Prostate gland (tissue), 2 donors: ENCODE data around the gene ZBTB26. TPM values are rescaled to one million over a fixed set of nuclear protein-coding genes. Genes with fewer than 3 reads are reported as not detected.

ENCODE experiments used
- DNase-seq: peaks from one replicate; pipeline ENCODE4 v3.0.0-alpha.2; 2019; ENCODE audit warnings: low spot score
- H3K27ac ChIP-seq, 2 donors: fragments of 200-600 bp; sonication (generic); 2 replicates each; pipeline ENCODE4 v1.5.1; 2017 to 2019
- H3K27me3 ChIP-seq: fragments of 200-600 bp; sonication (generic); replicated peaks from 2 replicates; pipeline ENCODE4 v1.5.1; 2019; ENCODE audit not compliant: insufficient read depth
- H3K36me3 ChIP-seq, 2 donors: fragments of 200-600 bp; sonication (generic); 1 replicate in 1 of 2; 2 replicates in 1 of 2; pipeline versions ENCODE4 v1.5.1 to v1.8.1; 2017 to 2019
- H3K4me1 ChIP-seq: fragments of 200-600 bp; sonication (generic); replicated peaks from 2 replicates; pipeline ENCODE4 v1.5.1; 2019
- H3K4me3 ChIP-seq, 2 donors: fragments of 200-600 bp; sonication (generic); 2 replicates each; pipeline ENCODE4 v1.5.1; 2017 to 2019
- H3K9me3 ChIP-seq: fragments of 200-600 bp; sonication (generic); 2 replicates; pipeline ENCODE4 v1.5.1; 2017
- POLR2A ChIP-seq: fragments of 450-650 bp; IDR thresholded peaks from one replicate; pipeline ENCODE4 v1.6.1; 2016; ENCODE audit warnings: antibody characterized with exemption, mild to moderate bottlenecking
- POLR2AphosphoS5 ChIP-seq: sonication (generic); formaldehyde crosslinking; IDR thresholded peaks from one replicate; pipeline ENCODE4 v1.6.1; 2017; ENCODE audit warnings: antibody characterized with exemption
- WGBS: methylation state at CpG from one replicate; pipeline ENCODE4 v1.1.5; 2018; 5-methylcytosine and 5-hydroxymethylcytosine counted together
- intact Hi-C: fragments of 100-400 bp; cut with DNase I; formaldehyde crosslinking; loops from one replicate; pipeline ENCODE4 v1.14.2; 2022
- total RNA-seq, 2 donors: library from RNA; depleted of rRNA; stranded (reverse); fragments of >200 nt; gene quantifications; one replicate each; pipeline ENCODE4 v1.1.0, GENCODE V29; 2016
- TF ChIP-seq, protein P1 (sequence below), 4 experiments: fragments of 200-600 bp in 2 of 4; fragments of 450-650 bp in 2 of 4; sonication (generic) in 2 of 4; IDR thresholded peaks; 1 replicate in 3 of 4; 2 replicates in 1 of 4; pipeline ENCODE4 v1.5.1; 2016 to 2019; ENCODE audit warnings: antibody characterized with exemption in 4 of 4, mild to moderate bottlenecking in 2 of 4, moderate library complexity in 2 of 4

Gene ZBTB26
- total RNA-seq, 2 donors from 2014 or later, result 5.6 to 10.5 TPM

DNA sequence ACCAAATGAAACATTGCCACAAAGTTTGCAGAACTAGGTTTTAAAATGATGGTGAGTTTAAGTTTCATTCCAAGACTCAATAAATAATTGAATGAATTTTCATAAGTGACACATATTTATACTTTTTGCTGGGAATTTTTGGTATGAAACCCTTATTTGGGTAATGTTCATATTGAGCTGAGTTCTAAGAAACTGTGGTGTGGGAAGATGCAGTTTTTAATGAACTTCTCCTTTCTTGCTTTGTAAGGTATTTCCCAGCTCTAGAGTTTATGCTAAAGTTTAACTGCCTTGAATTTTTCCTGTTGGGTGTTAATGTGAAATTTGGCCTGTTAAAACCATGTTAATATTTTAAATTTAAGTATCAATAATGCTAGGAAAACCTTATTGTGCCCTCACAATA, 24.6 kb upstream of the ZBTB26 start:
- H3K36me3 ChIP-seq, result no peaks in the 10 kb centered on the region
- no peak for TF ChIP-seq POLR2A
- TF ChIP-seq, protein P1, sequence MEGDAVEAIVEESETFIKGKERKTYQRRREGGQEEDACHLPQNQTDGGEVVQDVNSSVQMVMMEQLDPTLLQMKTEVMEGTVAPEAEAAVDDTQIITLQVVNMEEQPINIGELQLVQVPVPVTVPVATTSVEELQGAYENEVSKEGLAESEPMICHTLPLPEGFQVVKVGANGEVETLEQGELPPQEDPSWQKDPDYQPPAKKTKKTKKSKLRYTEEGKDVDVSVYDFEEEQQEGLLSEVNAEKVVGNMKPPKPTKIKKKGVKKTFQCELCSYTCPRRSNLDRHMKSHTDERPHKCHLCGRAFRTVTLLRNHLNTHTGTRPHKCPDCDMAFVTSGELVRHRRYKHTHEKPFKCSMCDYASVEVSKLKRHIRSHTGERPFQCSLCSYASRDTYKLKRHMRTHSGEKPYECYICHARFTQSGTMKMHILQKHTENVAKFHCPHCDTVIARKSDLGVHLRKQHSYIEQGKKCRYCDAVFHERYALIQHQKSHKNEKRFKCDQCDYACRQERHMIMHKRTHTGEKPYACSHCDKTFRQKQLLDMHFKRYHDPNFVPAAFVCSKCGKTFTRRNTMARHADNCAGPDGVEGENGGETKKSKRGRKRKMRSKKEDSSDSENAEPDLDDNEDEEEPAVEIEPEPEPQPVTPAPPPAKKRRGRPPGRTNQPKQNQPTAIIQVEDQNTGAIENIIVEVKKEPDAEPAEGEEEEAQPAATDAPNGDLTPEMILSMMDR (IDR thresholded peaks at IDR 0.05), result no peak
- no peak for TF ChIP-seq POLR2AphosphoS5
- H3K9me3 ChIP-seq, result no peaks in the 10 kb centered on the region
- no peaks in the 10 kb centered on the region for H3K4me1 ChIP-seq
- no peak overlapping the region for H3K27ac ChIP-seq
- H3K27me3 ChIP-seq, result no peaks in the 10 kb centered on the region
- intact Hi-C loops, result no loop called here
- DNase-seq, result no peak
- no peak overlapping the region for H3K4me3 ChIP-seq

DNA sequence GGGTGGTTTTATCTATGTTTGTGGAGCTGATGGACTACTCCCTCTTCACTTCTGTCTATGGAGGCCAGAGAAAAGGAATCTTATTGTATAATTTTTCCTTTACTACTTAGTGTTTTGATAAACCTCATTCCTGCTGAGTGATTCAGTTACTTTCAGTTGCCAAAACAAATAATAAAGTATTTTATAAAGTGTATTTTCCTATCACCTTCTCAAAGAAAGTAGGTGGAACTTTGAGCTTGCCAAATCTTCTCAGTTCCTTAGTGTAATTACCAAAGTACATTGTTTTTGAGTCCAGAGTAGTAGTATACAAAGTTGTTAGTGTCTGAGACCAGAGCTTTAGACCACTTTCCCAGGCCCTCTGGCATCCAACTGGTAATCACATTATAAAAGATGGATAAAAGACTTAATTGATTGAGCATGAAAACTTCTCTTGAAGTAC, 23.0 kb upstream of the ZBTB26 start:
- Histone ChIP-seq H3K27ac (no peak overlapping the region), H3K36me3 (no peaks in the 10 kb centered on the region), H3K27me3 (no peaks in the 10 kb centered on the region), H3K4me3 (no peak overlapping the region), H3K9me3 (no peaks in the 10 kb centered on the region), H3K4me1 (no peaks in the 10 kb centered on the region)
- TF ChIP-seq POLR2A, result no peak
- peak; percentile 12 for TF ChIP-seq POLR2AphosphoS5
- no peak for DNase-seq
- intact Hi-C loops, result no loop called here

DNA sequence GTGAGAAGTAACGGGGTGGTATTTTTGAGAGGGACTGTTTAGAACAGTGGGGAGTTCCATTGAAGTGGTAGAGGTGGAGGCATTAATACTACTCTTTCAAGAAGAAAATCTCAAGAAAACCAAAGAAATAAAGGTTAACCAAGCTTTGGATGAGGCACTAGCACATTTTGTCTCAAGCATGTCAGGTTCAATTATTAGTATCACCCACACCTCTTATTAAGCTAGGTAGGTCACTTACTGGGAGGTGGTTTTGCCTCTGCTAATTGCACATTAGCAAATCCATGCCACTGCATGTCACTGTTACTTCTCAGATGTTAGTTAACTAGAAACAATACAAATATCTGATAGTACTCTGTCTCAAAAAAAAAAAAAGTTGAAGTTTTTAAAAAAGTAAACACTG, 19.7 kb upstream of the ZBTB26 start:
- no peaks in the 10 kb centered on the region for H3K27me3 ChIP-seq
- TF ChIP-seq POLR2AphosphoS5 (no peak), POLR2A (no peak)
- TF ChIP-seq, protein P1 (IDR thresholded peaks at IDR 0.05), result no peak
- intact Hi-C loops, result no loop called here
- no peak for DNase-seq
- H3K4me3 ChIP-seq, result no peak overlapping the region
- H3K36me3 ChIP-seq, result no peaks in the 10 kb centered on the region
- no peaks in the 10 kb centered on the region for H3K9me3 ChIP-seq
- H3K27ac ChIP-seq, result no peak overlapping the region
- H3K4me1 ChIP-seq, result peaks cover 10% of the 10 kb centered on the region
- WGBS, result 95% methylated on average over 1 of the region's 1 CpG

DNA sequence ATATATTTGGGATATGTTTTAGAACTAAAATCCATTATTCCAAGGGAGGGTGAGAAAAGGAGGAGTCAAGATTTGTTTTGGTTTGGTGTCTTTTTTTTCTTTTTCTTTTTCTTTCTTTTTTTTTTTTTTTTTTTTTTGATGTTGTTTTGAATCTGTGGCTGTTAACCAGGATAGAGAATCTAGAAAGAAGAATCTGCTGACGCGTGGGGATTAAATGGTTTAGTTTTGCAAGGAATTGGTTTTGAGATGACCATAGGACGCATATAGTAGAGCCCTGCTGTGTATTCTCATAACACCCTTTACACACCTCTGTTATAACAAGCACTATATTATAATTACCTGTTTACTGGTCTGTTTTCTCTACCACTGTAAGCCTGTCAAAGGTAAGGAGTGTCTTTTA, 19.0 kb upstream of the ZBTB26 start:
- H3K4me3 ChIP-seq, result no peak overlapping the region
- H3K27me3 ChIP-seq, result no peaks in the 10 kb centered on the region
- 87% methylated on average over 3 of the region's 3 CpGs for WGBS
- no peaks in the 10 kb centered on the region for H3K9me3 ChIP-seq
- DNase-seq, result no peak
- peaks cover 12% of the 10 kb centered on the region for H3K4me1 ChIP-seq
- H3K27ac ChIP-seq, result no peak overlapping the region
- intact Hi-C loops, result no loop called here
- H3K36me3 ChIP-seq, result no peaks in the 10 kb centered on the region
- TF ChIP-seq, protein P1 (IDR thresholded peaks at IDR 0.05), result no peak
- TF ChIP-seq POLR2A, result no peak

DNA sequence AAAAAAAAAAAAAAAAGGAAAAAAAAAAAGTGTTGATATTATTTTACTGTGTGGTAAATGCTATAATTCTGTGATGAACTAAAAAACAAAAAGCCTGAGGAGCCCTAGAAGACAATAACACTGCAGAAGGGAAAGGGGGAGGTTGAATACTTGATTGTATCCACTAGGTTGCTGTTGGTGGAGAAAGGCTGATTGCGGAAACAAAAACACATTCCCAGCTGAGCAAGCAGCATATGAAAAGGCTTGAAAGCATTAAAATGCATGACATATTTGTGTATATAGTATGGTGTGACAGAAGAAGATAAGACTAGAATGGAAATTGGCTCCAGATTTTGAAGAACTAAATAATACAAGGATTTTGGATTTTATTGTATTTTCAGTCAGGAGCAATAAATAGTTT, 18.4 kb upstream of the ZBTB26 start:
- Histone ChIP-seq H3K36me3 (no peaks in the 10 kb centered on the region), H3K27ac (no peak overlapping the region), H3K9me3 (no peaks in the 10 kb centered on the region), H3K4me1 (peaks cover 12% of the 10 kb centered on the region), H3K4me3 (no peak overlapping the region), H3K27me3 (no peaks in the 10 kb centered on the region)
- intact Hi-C loops, result no loop called here
- DNase-seq, result no peak
- 97% methylated on average over 1 of the region's 1 CpG for WGBS
- TF ChIP-seq, protein P1 (IDR thresholded peaks at IDR 0.05), result no peak
- TF ChIP-seq POLR2AphosphoS5 (no peak), POLR2A (no peak)
